ENCODE results near the gene ADAM8. TPM values are rescaled to one million over a fixed set of nuclear protein-coding genes. Genes with fewer than 3 reads are reported as not detected.

Gene ADAM8
- total RNA-seq, 1 donor from 2014 or later, result 6.2 TPM

DNA sequence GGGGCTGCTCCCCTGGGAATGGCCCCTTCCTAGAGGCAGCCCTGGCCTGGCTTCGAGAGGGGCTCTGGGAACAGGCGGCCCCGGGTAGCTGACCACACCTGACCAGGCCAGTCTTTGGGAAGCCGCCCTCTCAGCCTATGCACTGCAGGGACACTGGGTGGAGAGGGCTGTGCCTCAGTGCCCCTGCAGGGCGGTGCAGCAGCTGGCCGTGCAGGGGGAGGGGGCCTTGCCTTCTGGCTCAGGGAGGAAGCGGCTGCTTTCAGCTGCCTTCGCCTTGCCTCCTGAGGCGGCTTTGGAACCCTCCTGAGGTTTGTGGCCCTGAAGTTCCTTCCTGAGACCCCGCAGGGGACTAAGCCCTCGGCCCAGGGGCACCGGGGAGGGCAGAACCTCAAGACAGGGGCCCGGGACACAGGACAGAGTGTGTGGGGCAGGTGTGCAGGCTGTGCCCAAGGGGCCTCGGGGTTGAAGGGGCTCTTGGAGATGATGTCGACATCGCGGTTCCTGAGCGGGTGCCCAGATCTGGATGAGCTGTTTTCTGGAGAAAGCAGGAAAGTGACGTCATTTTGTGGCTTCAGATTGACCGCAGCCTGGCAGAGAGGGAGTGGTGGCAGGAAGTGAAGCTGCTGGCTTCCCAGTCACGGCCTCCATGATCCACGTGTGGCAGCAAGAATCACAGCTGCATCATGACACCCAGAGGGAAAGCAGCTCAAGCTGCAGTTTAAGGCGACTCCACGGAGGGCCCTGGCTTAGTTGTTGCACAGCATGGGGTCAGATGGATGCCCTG, 17.7 kb downstream of the ADAM8 start:
- Mint-ChIP-seq H3K27ac (no peak overlapping the region), H3K4me3 (peak overlapping the region; percentile 76), H3K27me3 (peaks cover 5% of the 10 kb centered on the region), H3K36me3 (no peaks in the 10 kb centered on the region), H3K4me1 (ENCODE audit: unreplicated experiment) (peaks cover 5% of the 10 kb centered on the region), H3K9me3 (no peaks in the 10 kb centered on the region)
- no peak for DNase-seq (ENCODE audit: extremely low spot score, unreplicated experiment)
- TF ChIP-seq CTCF (conservative IDR thresholded peaks at IDR 0.05), result no peak

DNA sequence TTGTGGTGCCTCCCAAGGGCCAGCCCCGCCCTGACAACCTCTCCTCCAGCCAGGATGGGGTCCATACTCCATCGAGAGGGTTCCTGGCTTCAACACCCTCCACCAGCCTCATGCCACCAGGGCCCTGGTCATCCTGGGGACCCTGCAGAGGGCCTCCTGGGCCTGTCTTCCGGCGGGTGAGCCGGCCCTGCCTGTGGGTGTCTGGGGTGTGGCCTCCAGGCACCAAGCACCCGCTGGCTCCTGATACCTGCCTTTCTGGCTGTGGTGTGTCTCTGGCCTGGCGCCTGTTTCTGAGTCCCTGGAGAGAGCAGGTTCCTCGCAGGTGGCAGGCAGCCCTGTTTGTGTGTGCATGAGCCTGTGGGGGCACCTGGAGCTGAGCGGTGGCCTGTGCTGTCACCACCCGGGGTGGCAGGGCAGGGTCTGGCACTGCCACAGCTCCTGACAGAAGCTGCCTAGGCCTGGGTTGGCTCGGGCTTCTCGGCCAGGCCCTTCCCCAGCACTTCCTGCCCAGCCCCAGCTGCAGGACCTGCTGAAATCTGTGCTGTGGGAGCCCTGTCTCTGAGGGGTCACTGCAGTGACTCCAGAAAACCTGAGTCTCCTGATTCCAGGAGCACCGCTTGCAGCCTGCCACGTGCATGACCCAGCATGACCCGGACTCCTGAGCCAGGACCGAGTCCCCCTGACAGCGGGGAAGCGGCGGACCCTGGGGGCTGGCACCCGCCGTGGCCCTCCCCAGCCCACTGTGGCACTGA, 18.4 kb downstream of the ADAM8 start:
- peaks cover 5% of the 10 kb centered on the region for H3K27me3 Mint-ChIP-seq
- TF ChIP-seq CTCF (conservative IDR thresholded peaks at IDR 0.05), result no peak
- no peak overlapping the region for H3K27ac Mint-ChIP-seq
- no peak for DNase-seq (ENCODE audit: extremely low spot score, unreplicated experiment)
- peaks cover 5% of the 10 kb centered on the region for H3K4me1 Mint-ChIP-seq (ENCODE audit: unreplicated experiment)
- H3K4me3 Mint-ChIP-seq, result no peak overlapping the region
- no peaks in the 10 kb centered on the region for H3K9me3 Mint-ChIP-seq
- H3K36me3 Mint-ChIP-seq, result no peaks in the 10 kb centered on the region

GRCh38 chr10:133257489-133258065, 19.1 kb downstream of the ADAM8 start:
- peaks cover 5% of the 10 kb centered on the region for H3K4me1 Mint-ChIP-seq (ENCODE audit: unreplicated experiment)
- H3K4me3 Mint-ChIP-seq, result peak overlapping the region; percentile 74
- H3K27ac Mint-ChIP-seq, result no peak overlapping the region
- DNase-seq (ENCODE audit: extremely low spot score, unreplicated experiment), result no peak
- H3K36me3 Mint-ChIP-seq, result no peaks in the 10 kb centered on the region
- H3K9me3 Mint-ChIP-seq, result no peaks in the 10 kb centered on the region
- peak; percentile 29 for TF ChIP-seq CTCF (conservative IDR thresholded peaks at IDR 0.05)
- peaks cover 5% of the 10 kb centered on the region for H3K27me3 Mint-ChIP-seq

- no peaks in the 10 kb centered on the region for H3K36me3 Mint-ChIP-seq
- no peak overlapping the region for H3K27ac Mint-ChIP-seq
- H3K9me3 Mint-ChIP-seq, result no peaks in the 10 kb centered on the region
- no peak overlapping the region for H3K4me3 Mint-ChIP-seq
- DNase-seq (ENCODE audit: extremely low spot score, unreplicated experiment), result no peak
- H3K4me1 Mint-ChIP-seq (ENCODE audit: unreplicated experiment), result peaks cover 5% of the 10 kb centered on the region
- TF ChIP-seq CTCF (conservative IDR thresholded peaks at IDR 0.05), result no peak
- H3K27me3 Mint-ChIP-seq, result peaks cover 8% of the 10 kb centered on the region
Measured at GRCh38 chr10:133255323-133255722, 21.3 kb downstream of the ADAM8 start.

DNA sequence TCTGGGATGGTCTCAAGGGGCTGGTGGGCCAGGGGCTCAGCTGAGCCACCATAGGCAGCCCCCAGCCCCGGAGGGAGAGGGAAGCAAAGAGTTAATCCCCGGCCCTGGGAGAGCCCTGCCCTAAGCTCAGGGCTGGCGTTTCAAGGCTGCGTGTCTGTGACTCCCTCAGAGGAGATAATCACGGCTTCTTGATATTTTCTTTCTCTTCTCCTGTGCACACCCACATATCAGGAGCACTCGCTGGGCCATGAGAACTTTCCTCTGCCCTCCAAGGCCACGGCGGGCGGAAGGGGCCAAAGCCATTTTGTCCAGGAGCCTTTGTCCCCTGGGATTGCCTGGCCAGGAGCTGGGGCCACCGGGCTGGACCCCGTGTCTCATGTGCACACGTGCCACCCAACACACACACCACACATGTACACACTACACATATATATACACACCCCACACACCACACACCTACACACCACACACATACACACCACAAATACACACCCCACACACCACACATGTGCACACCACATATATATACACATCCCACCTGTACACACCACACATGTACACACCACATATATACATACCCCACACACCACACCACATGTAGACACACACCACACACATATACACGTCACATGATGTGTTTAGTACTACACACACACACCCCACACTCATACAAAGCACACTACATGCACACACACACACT, 22.1 kb downstream of the ADAM8 start:
- TF ChIP-seq CTCF (conservative IDR thresholded peaks at IDR 0.05), result no peak
- no peak overlapping the region for H3K27ac Mint-ChIP-seq
- H3K27me3 Mint-ChIP-seq, result peaks cover 13% of the 10 kb centered on the region

More for the DNA sequence above, 22.1 kb downstream of the ADAM8 start:
- H3K36me3 Mint-ChIP-seq, result no peaks in the 10 kb centered on the region
- no peak for DNase-seq (ENCODE audit: extremely low spot score, unreplicated experiment)
- H3K4me1 Mint-ChIP-seq (ENCODE audit: unreplicated experiment), result peaks cover 5% of the 10 kb centered on the region
- H3K9me3 Mint-ChIP-seq, result no peaks in the 10 kb centered on the region
- no peak overlapping the region for H3K4me3 Mint-ChIP-seq
